ENCODE data around the gene AKAP13. TPM values are rescaled to one million over a fixed set of nuclear protein-coding genes. Genes with fewer than 3 reads are reported as not detected.

The AKAP13 gene
- total RNA-seq, 2 experiments from 2014 or later: 198 to 220 TPM

- H3K4me1 Mint-ChIP-seq: peaks cover 8% of the 10 kb centered on the region
- H3K4me3 Mint-ChIP-seq: no peak overlapping the region
- no peaks in the 10 kb centered on the region for H3K9me3 Mint-ChIP-seq
- H3K27me3 Mint-ChIP-seq: no peaks in the 10 kb centered on the region
- ATAC-seq (ENCODE audit: low read depth) (no peak), DNase-seq (no peak)
- H3K36me3 Mint-ChIP-seq: peaks cover 13% of the 10 kb centered on the region
- no peak overlapping the region for H3K27ac Mint-ChIP-seq
- POLR2A ChIA-PET: no interaction called here
Observed at GRCh38 chr15:85749261-85750151, 369.1 kb downstream of the AKAP13 start.

- Mint-ChIP-seq H3K9me3 (no peaks in the 10 kb centered on the region), H3K27me3 (no peaks in the 10 kb centered on the region), H3K27ac (peak overlapping the region; percentile 30), H3K4me3 (no peak overlapping the region), H3K4me1 (peaks cover 8% of the 10 kb centered on the region), H3K36me3 (peaks cover 9% of the 10 kb centered on the region)
- POLR2A ChIA-PET: no interaction called here
- ATAC-seq (ENCODE audit: low read depth) (no peak), DNase-seq (peak; percentile 26)
Observed at GRCh38 chr15:85750319-85751290, 370.2 kb downstream of the AKAP13 start.

DNA sequence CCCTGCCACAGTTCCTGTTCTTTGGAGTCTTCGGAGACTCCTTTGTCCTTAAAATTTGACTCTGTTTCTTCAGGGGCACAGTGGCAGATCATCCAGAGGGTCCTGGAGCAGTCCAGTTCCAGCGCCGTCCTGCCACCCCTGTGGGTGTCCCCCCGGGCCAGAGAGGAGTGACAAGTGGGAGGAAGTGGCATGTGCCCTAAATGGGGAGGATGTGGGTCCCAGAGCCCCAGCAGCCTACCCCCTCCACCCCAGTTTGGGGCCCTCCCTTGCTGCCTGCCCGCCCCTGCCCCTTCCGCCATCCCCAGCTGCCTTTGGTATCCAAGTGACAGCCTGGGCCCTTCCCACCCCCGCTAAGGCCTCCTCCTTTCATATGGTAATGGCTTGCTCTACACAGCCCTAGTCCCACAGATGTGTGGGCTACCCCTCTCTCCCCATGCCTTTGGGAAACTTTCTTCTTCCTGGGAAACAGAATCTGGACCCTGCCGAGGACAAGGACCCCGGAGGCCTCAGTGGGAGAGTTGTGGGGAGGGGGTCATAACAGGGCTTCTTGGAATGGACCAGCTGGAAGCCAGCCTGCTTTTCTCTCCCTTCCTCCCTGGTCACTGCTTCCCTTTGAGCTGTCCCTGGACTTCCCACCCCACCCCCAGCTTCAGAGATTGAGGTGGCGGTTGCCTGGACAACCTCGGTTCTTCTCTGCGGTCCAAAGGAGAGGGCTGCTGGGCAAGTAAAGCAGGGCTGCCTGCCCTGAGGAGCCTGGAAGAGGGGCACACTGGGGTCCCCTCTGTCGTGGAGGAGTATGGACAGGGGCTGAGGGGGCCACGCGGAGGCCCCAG is 371.1 kb downstream of the AKAP13 start:
- POLR2A ChIA-PET: no interaction called here
- peaks cover 5% of the 10 kb centered on the region for H3K36me3 Mint-ChIP-seq
- peaks cover 8% of the 10 kb centered on the region for H3K4me1 Mint-ChIP-seq
- H3K27ac Mint-ChIP-seq: peak overlapping the region; percentile 21
- H3K9me3 Mint-ChIP-seq: no peaks in the 10 kb centered on the region
- H3K4me3 Mint-ChIP-seq: no peak overlapping the region
- peak; percentile 23 for DNase-seq
- ATAC-seq (ENCODE audit: low read depth): peak; percentile 34
- no peaks in the 10 kb centered on the region for H3K27me3 Mint-ChIP-seq

GRCh38 chr15:85752124-85752475 is 371.7 kb downstream of the AKAP13 start:
- POLR2A ChIA-PET: no interaction called here
- Mint-ChIP-seq H3K27me3 (no peaks in the 10 kb centered on the region), H3K9me3 (no peaks in the 10 kb centered on the region), H3K4me1 (peaks cover 8% of the 10 kb centered on the region), H3K36me3 (peaks cover 4% of the 10 kb centered on the region), H3K4me3 (no peak overlapping the region), H3K27ac (no peak overlapping the region)
- DNase-seq (peak; percentile 21), ATAC-seq (ENCODE audit: low read depth) (no peak)

DNA sequence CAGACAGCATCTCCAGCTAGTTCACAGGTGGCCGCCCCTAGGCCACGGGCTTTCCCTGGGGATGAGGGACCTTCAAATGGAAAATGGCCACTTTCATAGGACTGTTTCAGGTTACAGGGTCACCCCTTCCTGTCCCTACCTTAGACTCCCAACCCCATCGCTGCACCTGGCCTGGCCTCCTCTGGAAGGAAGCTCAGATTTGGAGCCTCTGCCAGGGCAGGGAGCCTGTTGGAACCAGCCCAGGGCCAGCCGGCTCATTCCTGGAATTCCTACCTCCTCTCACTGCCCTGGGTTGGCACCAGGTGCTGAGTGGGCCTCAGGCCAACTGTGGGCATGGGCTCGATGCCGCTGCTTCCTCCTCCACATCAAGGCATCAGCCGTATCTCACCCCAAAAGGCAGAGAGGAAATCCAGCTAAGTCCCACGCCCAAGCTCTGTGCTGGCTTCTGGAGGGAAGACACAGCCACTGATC is 372.1 kb downstream of the AKAP13 start:
- no peak for ATAC-seq (ENCODE audit: low read depth)
- no peaks in the 10 kb centered on the region for H3K9me3 Mint-ChIP-seq
- POLR2A ChIA-PET: no interaction called here
- H3K27me3 Mint-ChIP-seq: no peaks in the 10 kb centered on the region
- H3K36me3 Mint-ChIP-seq: peaks cover 4% of the 10 kb centered on the region
- DNase-seq: peak; percentile 17
- H3K27ac Mint-ChIP-seq: peak overlapping the region; percentile 61
- no peak overlapping the region for H3K4me3 Mint-ChIP-seq
- H3K4me1 Mint-ChIP-seq: peaks cover 8% of the 10 kb centered on the region

- ATAC-seq (ENCODE audit: low read depth): no peak
- Mint-ChIP-seq H3K4me3 (no peak overlapping the region), H3K27ac (peak overlapping the region; percentile 66), H3K36me3 (peaks cover 6% of the 10 kb centered on the region), H3K9me3 (no peaks in the 10 kb centered on the region), H3K27me3 (no peaks in the 10 kb centered on the region), H3K4me1 (peaks cover 8% of the 10 kb centered on the region)
- DNase-seq: no peak
- POLR2A ChIA-PET: interaction anchor here (1.0 kb wide), 1 partner anchor 16 kb away, joined by 3 read pairs; no protein-coding TSS in a partner anchor
Observed at GRCh38 chr15:85753261-85753660, 372.9 kb downstream of the AKAP13 start.

DNA sequence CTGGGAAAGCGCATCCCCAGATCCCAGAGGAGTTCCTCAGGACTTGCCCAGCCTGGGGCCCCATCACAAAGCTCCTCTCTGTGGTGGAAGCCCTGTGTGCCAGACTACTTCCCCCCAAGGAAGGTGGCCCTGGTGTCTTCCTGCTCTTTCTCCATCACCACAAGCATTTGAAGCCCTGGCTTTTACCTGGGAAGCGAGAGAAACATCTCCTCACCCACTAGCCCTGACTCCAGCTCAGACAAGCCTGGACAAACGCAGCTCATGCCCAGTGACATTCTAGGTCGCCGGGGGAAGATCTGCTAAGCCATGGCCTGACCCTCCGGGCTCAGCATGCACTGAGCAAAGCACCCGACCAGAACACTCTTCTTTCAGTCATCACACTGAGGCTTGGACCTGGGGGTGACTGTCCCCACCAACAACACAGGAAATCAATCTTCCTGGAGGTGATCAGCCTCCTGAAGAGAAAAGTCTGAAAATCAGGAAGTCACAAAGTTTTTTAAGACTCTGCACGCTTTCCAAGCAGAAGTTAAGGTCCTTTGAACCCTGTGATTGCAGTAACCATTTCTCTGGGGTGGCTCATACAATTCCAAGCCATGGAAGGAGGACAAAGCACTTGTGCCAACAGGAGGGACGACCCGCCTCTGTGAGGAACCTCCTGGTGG is 373.5 kb downstream of the AKAP13 start:
- POLR2A ChIA-PET: interaction anchor here (1.0 kb wide), 1 partner anchor 15 kb away, joined by 3 read pairs; no protein-coding TSS in a partner anchor
- Mint-ChIP-seq H3K36me3 (peaks cover 6% of the 10 kb centered on the region), H3K4me3 (no peak overlapping the region), H3K27ac (no peak overlapping the region), H3K27me3 (no peaks in the 10 kb centered on the region), H3K4me1 (peaks cover 8% of the 10 kb centered on the region), H3K9me3 (no peaks in the 10 kb centered on the region)
- no peak for ATAC-seq (ENCODE audit: low read depth)
- DNase-seq: no peak

- peaks cover 8% of the 10 kb centered on the region for H3K4me1 Mint-ChIP-seq
- H3K9me3 Mint-ChIP-seq: no peaks in the 10 kb centered on the region
- POLR2A ChIA-PET: no interaction called here
- H3K27me3 Mint-ChIP-seq: no peaks in the 10 kb centered on the region
- ATAC-seq (ENCODE audit: low read depth) (no peak), DNase-seq (no peak)
- no peak overlapping the region for H3K4me3 Mint-ChIP-seq
- H3K27ac Mint-ChIP-seq: no peak overlapping the region
- H3K36me3 Mint-ChIP-seq: peaks cover 6% of the 10 kb centered on the region
Observed at GRCh38 chr15:85754989-85755388, 374.6 kb downstream of the AKAP13 start.

DNA sequence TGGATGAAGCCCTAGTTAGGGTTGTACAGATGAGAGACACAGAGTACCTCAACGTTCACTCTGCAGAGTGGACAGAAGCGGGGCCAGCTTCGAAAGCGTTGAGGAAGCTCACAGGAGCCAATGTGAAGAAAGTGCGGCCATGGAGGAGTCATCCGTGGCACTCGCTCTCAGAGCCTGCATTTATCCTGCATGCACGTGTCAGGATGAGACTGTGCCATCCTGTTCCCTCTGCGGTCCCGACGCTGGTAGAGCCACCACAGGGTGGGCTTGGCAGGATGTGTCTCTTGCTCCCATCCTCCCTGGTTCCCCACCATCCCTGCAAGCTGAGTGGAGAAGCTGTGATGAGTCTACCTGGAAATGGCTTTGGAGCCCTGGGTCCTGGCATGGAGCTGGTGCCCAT is 375.1 kb downstream of the AKAP13 start:
- H3K27me3 Mint-ChIP-seq: no peaks in the 10 kb centered on the region
- ATAC-seq (ENCODE audit: low read depth) (no peak), DNase-seq (no peak)
- no peaks in the 10 kb centered on the region for H3K9me3 Mint-ChIP-seq
- H3K27ac Mint-ChIP-seq: no peak overlapping the region
- H3K4me1 Mint-ChIP-seq: peaks cover 8% of the 10 kb centered on the region
- no peak overlapping the region for H3K4me3 Mint-ChIP-seq
- H3K36me3 Mint-ChIP-seq: peaks cover 6% of the 10 kb centered on the region
- POLR2A ChIA-PET: no interaction called here

GRCh38 chr15:85755942-85756341 is 375.5 kb downstream of the AKAP13 start:
- DNase-seq (no peak), ATAC-seq (ENCODE audit: low read depth) (no peak)
- POLR2A ChIA-PET: no interaction called here
- Mint-ChIP-seq H3K4me1 (peaks cover 8% of the 10 kb centered on the region), H3K27me3 (no peaks in the 10 kb centered on the region), H3K36me3 (peaks cover 6% of the 10 kb centered on the region), H3K9me3 (no peaks in the 10 kb centered on the region), H3K27ac (no peak overlapping the region), H3K4me3 (no peak overlapping the region)

DNA sequence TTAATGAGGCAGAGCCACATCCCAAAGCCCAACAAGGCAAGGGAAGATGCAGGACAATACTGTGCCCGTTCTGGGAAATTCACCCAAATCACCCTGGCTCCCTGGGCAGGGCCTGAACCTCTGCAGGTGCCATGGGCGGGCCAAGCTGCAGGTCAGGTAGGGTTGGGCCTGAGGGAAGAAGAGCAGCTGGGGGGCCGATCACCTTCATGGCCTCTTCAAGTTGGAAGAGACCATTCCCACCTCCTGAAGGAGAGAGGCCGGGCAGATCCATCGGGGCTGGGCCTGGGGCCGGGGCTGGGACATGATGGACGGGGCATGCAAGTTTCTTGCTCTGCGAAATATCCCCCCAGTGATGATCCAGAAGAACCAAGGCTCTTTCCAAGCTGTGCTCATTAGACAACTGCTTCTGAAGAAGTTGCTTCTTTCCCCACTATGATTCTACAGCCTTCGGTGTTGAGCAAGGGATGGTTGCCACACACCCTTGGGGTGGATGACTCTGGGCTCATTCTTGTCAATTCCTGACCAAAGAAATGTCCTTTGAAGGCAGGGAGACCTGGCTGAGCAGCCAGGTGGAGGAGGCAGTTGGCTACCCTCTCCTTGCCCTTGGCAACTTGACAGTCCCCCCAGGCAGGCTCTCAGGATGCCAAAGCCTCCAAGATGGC is 376.1 kb downstream of the AKAP13 start:
- H3K4me1 Mint-ChIP-seq: peaks cover 5% of the 10 kb centered on the region
- ATAC-seq (ENCODE audit: low read depth): no peak
- POLR2A ChIA-PET: no interaction called here
- H3K27ac Mint-ChIP-seq: no peak overlapping the region
- no peaks in the 10 kb centered on the region for H3K27me3 Mint-ChIP-seq
- no peak overlapping the region for H3K4me3 Mint-ChIP-seq
- H3K36me3 Mint-ChIP-seq: peaks cover 6% of the 10 kb centered on the region
- no peaks in the 10 kb centered on the region for H3K9me3 Mint-ChIP-seq
- no peak for DNase-seq
